Measurements from ENCODE around the gene CEP43. TPM values are rescaled to one million over a fixed set of nuclear protein-coding genes. Genes with fewer than 3 reads are reported as not detected.
A peak's percentile ranks its signal among the peaks of the same experiment; 100 is the strongest.

The CEP43 gene
- total RNA-seq, 4 donors from 2014 or later = 4.4 to 8.3 (median 5.9) TPM

DNA sequence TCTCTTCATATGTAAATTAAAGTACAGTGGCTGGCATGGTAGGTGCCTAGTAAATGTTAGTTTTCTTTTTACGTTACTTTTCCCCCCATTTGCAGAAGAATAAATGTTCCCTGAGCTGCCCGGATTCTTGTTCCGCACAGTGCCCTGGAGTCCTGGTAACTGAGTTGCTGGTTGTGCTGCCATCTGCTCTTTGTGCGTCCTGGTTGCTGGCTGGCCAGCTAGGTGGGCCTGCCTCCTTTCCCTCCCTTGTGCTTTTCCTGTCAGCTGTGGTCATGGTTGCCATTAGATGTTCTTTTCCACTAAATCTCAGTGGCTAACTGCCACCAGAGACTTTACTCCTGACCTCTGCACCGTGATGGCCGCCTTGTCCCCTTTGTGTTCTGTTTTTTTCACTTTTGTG is 28.6 kb downstream of the CEP43 start:
- in situ Hi-C loops (cut with MboI; ENCODE audit: low sequenced_read_pairs in 4 of 4) (no loop called here), intact Hi-C loops (cut with DNase I; ENCODE audit: low total_unique reads) (no loop called here)
- Histone ChIP-seq H3K36me3 (peaks cover 0 to 17% of the 10 kb centered on the region in 2 donors), H3K4me3 (no peak overlapping the region), H3K9me3 (no peaks in the 10 kb centered on the region), H3K27ac (no peak overlapping the region), H3K27me3 (no peaks in the 10 kb centered on the region), H3K4me1 (no peaks in the 10 kb centered on the region)
- TF ChIP-seq POLR2A (IDR thresholded peaks at IDR 0.05) = no peak
- TF ChIP-seq, protein P1, sequence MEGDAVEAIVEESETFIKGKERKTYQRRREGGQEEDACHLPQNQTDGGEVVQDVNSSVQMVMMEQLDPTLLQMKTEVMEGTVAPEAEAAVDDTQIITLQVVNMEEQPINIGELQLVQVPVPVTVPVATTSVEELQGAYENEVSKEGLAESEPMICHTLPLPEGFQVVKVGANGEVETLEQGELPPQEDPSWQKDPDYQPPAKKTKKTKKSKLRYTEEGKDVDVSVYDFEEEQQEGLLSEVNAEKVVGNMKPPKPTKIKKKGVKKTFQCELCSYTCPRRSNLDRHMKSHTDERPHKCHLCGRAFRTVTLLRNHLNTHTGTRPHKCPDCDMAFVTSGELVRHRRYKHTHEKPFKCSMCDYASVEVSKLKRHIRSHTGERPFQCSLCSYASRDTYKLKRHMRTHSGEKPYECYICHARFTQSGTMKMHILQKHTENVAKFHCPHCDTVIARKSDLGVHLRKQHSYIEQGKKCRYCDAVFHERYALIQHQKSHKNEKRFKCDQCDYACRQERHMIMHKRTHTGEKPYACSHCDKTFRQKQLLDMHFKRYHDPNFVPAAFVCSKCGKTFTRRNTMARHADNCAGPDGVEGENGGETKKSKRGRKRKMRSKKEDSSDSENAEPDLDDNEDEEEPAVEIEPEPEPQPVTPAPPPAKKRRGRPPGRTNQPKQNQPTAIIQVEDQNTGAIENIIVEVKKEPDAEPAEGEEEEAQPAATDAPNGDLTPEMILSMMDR (IDR thresholded peaks at IDR 0.05 in 4 of 5, conservative IDR thresholded peaks at IDR 0.05 in 1 of 5) = no peak
- ATAC-seq = peak in 1 of 2 donors; percentile 33
- no peak for DNase-seq

DNA sequence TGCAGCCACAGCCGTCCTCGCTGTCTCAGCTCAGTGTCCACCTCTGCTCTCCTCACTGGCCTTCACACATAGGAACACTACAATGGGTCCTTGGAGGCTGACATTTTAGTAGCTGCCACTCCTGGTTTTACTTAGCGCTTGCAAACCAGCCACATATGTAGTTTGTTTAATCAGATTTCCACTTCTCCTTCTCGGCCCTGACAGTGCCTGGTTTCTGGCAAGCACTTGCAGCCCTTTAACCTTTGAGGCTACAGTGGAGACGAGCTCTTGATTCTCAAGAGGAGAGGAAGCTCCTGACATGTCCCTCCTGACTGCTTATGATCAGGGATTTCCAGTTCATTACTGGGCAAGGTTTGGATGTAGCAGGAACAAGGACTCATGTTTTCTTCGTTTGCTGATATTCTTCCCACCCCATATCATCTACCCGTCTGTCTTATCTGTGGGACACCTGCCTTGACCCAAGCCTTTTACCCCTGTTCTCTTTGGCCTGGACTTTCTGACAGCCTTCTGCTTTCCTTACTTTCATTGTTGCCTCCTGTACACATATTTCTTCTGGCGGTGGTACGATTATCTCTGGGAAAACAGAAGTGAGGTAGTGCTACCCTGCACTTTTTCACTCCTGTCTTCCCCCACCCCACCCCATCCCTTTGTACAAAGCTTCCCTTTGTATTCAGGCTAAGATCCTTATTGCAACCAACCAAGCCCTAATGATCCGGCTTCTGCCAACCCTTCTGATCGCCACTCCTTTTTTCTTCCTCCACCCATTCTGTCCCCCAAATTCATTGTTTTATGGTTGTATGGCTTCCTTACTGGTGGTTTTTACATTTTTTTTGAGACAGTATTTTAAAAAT is 31.2 kb downstream of the CEP43 start:
- TF ChIP-seq, protein P1 (IDR thresholded peaks at IDR 0.05 in 4 of 5, conservative IDR thresholded peaks at IDR 0.05 in 1 of 5) = no peak
- no peak for TF ChIP-seq POLR2A (IDR thresholded peaks at IDR 0.05)
- Histone ChIP-seq H3K9me3 (no peaks in the 10 kb centered on the region), H3K27ac (no peak overlapping the region), H3K4me3 (no peak overlapping the region), H3K36me3 (peaks cover 0 to 25% of the 10 kb centered on the region in 2 donors), H3K4me1 (no peaks in the 10 kb centered on the region), H3K27me3 (no peaks in the 10 kb centered on the region)
- ATAC-seq (no peak), DNase-seq (no peak)
- intact Hi-C loops (cut with DNase I; ENCODE audit: low total_unique reads) (no loop called here), in situ Hi-C loops (cut with MboI; ENCODE audit: low sequenced_read_pairs in 4 of 4) (no loop called here)

DNA sequence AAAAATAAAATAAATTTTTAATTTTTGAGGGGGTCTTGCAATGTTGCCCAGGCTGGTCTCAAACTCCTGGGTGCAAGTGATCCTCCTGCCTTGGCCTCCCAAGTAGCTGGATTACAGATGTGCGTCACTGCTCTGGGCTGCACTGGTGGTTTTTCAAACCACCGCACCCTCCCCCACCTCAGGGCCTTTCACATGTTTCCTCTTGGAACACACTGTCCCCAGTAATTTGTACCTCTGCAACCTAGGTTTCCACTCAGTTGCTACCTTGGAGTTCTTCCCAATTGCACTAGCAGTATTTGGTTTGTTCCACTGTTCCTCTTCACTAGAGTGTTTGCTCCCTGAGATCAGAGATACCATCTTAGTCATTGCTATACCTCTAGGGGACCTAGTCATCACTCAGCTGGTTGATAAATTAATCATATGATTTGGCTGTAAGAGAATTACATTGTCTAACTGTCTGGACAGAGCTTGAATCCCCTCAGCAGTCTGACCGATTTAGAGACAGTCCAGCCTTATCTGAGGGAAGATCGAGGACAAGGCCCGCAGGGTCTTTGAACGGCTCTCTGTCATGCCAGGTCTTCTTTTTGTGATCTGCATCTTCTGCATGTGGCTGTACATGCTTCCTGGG is 32.0 kb downstream of the CEP43 start:
- DNase-seq = no peak
- no peaks in the 10 kb centered on the region for H3K27me3 ChIP-seq
- peaks cover 0 to 19% of the 10 kb centered on the region in 2 donors for H3K36me3 ChIP-seq
- no peak overlapping the region for H3K27ac ChIP-seq
- intact Hi-C loops (cut with DNase I; ENCODE audit: low total_unique reads) = no loop called here
- no peak for ATAC-seq
- in situ Hi-C loops (cut with MboI; ENCODE audit: low sequenced_read_pairs in 4 of 4) = no loop called here
- H3K9me3 ChIP-seq = no peaks in the 10 kb centered on the region
- no peak overlapping the region for H3K4me3 ChIP-seq
- no peaks in the 10 kb centered on the region for H3K4me1 ChIP-seq
- TF ChIP-seq POLR2A (IDR thresholded peaks at IDR 0.05) = no peak
- TF ChIP-seq, protein P1 (IDR thresholded peaks at IDR 0.05 in 4 of 5, conservative IDR thresholded peaks at IDR 0.05 in 1 of 5) = no peak

DNA sequence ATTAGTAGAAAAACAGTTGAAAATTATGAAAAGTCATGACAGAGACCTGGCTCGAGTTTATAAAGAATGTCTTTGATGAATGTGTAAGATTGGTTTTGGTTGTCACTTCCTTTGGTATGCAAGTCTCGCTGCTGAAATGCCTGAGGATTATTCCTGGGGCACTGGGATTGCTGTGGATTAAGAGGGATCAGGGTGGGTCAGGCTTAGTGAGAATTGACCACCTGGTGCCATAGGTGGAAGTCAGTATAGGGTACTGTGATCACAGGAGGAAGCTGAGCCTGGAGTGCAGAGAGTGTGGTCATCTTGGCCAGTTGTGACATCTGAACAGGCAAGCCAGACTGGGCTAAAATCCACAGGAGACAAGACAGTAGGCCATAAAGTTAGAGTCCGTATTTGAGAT is 34.9 kb downstream of the CEP43 start:
- TF ChIP-seq, protein P1 (IDR thresholded peaks at IDR 0.05 in 4 of 5, conservative IDR thresholded peaks at IDR 0.05 in 1 of 5) = no peak
- Histone ChIP-seq H3K9me3 (no peaks in the 10 kb centered on the region), H3K4me1 (no peaks in the 10 kb centered on the region), H3K27me3 (no peaks in the 10 kb centered on the region), H3K36me3 (peaks cover 0 to 24% of the 10 kb centered on the region in 2 donors), H3K4me3 (no peak overlapping the region), H3K27ac (no peak overlapping the region)
- in situ Hi-C loops (cut with MboI; ENCODE audit: low sequenced_read_pairs in 4 of 4) = no loop called here
- DNase-seq (no peak), ATAC-seq (no peak)
- intact Hi-C loops (cut with DNase I; ENCODE audit: low total_unique reads) = no loop called here
